Suppressor macrophage treated with lipopolysaccharide for 4 hours (primary cell): ENCODE measurements around the gene GPRIN1.
"Not testable (repeated sequence)": the region's sequence is repeated elsewhere in the genome, so short reads cannot be mapped to it uniquely, and the experiment has no call there.

Source experiments
- DNase-seq: peaks from one replicate; pipeline ENCODE4 v3.0.0-alpha.2; 2020

Gene GPRIN1

DNA sequence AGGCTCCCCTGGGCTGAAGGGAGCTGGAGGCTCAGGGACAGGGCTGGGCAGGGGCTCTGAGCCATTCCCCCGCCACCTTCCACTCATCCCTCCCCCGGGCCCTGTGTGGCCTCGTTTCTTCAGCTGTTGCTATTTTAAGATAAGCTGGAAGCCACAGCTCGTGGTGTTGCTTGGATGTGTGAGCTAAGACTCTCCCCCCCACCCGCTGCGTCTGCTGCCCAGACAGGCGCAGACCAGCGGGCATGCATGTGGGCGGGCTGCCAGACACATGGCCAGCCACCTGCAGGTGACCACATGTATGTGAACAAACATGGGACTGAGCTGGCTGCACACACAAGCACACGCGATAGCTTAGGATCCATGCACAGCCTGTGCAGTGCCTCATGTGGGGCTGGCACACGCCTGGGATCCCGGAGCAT, 11.7 kb upstream of the GPRIN1 start:
- no peak for DNase-seq

DNA sequence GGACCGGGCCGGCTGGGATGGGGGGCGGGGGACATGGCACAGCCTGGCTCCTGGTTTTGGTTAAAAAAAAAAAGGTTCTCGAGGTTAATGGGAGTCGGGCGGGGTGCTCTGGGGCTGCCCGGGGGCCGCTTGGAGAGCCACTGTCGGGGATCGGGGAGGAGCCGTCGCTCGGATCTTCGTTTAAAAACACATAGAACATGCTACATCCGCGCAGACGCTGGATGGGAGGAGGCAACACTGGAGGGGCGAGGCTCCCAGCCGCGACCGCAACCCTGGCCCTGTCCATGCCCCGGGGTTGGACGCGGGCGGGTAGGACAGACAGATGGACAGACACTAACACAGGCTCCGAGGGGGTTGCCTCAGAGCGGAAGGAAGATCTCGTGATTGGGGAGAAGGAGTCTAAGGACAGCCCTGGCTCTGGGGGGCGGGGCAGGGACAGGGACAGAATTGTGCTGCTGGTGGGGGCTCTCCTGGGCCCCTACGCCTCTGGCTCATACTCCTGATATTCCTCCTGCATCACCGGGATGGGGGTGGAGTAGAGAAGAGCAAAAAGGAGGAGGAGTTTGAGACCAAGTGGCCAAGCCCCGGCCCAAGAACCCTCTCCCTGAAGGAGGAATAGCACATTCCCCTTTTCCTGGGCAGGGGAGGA, 10.5 kb upstream of the GPRIN1 start:
- peak; percentile 38 for DNase-seq

DNA sequence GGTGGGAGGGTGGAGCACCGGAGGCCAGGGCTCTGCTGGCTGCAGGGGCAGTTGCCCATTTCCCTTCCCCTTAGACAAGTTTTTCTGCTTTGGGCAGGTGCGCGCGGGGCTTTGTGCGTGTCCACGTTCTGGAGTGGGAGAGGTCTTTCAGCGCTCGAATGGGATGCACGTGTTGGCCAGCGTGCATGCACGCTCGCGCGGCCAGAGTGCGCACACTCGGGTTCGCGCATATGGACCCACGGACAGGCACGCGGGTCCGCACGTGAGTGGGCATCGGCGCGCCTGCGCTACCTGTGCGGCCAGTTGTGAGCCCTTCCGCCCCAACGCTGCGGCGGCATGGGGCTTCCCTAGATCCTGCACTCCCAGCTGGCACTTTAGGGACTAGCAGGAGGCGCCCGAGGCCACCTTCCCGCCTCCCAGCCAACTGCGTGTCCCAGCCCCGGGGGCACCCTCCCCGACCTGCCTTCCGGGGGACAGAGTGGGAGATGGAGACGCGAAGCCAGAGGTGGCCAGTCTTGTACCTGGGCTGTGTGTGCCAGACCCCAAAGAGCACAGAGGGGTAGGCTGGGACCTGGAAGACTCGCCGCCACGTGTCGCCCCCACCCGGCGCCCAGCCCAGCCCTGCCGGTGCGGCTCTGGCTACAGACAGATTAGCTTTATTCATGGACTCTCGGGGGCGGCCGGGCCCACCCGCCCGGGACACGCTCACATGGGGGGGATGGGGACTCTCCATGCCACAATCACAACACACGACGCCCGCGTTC, 9.8 kb upstream of the GPRIN1 start:
- no peak for DNase-seq

DNA sequence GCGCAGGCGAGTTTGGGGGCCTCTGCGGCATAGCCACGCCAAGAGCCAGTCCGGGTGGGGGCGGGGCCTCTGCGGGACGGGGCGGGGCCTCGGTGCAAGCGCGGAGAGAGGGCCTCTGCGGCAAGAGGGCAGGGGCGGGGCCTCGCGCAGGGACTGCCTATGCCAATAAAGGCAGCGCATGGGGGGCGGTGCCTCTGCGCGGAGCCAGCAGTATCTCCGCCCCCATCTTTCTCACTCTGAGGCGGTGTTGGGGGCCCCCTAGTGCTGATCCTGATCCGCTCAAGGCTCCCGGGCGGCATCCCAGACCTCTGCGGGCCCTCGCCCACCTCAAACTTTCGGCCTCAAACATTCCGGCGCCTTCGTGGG, 9.2 kb upstream of the GPRIN1 start:
- DNase-seq = peak; percentile 52

DNA sequence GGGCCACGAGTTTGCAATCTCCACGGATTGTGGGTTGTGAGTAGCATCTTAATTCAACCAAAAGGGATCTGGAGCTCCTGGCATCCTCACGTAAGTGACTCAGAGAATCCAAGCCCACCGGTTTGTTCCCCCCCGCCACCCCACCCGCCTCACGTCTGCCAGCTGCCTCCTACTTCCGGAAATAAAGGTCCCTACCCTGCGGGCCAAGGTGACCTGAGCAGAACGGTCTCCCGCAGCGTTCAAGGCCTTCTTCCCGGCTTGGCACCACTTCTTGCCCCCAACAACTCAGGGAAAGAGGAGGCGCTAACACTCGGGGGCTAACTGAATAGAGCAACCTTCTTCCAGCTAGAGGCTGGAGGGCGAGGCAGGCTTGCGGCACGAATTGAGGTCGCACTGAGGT, 8.8 kb upstream of the GPRIN1 start:
- no peak for DNase-seq

DNA sequence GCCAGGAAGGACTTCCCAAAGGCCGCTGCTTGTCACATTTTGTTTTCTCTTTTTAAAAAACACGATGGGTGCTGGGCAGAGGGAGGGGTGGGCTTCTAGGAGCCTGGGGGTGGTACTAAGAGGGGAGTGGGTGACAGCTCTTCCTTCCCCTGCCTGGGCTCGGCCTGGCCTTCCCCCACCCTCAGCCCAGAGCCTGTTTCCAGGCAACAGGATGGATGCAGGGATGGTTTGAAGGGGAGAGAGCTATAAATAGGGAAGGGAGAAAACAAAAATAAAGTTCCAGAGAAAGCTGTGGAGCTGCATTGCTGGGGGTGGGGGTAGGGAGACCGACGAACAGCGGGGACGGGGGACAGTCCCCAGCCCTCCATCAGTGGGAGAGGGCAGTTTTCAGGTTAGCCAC, 6.6 kb upstream of the GPRIN1 start:
- no peak for DNase-seq

DNA sequence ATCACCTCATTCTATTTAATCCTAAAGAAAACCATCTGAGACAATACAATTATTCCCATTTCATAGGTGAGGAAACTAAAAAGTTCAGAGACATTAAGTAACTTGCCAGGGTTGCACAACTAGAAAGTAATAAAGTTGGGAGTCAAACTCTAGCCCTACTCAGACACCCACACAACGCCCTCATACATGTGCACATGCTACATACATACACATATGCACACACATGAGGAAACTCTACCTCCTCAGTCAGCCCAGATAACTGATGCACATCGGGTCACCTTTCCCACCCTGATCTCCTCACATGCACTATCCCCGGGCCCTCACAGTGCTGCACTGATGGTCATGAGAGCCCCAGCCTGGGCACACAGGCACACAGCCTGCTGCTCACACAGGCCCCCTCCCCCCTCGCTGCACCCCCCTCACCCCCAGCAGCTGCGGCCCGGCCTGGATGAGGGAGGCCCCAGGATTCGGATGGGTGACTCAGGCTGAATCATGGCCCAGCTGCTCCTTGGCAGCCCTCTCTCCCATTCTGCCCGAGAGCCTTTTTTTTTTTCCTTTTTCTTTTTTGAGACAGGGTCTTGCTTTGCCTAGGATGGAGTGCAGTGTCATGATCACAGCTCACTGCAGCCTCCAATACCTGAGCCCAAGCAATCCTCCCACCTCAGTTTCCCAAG, 5.0 kb upstream of the GPRIN1 start:
- DNase-seq = no peak

DNA sequence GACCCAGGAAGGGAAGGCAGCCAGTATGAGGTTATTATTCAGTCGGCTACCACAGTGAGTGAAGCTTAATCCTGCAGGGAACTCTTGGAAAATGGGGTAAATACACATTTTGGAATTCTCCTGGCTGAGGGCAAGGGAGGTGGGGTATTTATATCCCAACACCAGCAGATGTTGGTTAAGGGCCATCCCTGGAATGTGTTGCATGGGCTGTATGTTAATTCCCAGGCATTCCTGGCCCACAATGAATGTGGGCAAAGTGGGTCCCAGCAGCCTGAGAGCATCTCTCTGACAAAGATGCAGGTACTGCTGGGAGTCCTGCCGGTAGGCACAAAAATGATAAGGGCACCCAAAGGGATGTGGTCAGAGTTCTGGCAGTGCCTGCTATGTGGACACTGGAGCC, 2.9 kb upstream of the GPRIN1 start:
- no peak for DNase-seq

DNA sequence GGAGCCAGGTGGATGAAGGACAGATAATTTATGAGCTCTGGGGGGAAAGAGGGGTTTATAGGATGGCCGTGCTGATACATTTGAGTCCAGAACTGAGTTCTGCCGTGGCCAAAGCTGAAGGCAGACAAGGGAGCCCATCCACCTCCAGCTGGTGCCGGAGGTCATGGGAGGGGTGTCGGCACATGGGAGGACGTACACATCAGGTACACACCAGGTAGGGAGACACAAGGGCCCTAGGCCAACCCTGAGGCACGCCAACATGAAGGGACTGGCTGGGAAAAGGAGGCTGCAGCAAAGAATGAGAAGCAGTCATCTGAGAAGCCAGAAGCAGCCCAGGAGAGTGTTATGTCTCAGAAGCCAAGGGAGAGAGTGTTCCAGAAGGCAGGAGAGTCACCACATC, 2.1 kb upstream of the GPRIN1 start:
- no peak for DNase-seq

DNA sequence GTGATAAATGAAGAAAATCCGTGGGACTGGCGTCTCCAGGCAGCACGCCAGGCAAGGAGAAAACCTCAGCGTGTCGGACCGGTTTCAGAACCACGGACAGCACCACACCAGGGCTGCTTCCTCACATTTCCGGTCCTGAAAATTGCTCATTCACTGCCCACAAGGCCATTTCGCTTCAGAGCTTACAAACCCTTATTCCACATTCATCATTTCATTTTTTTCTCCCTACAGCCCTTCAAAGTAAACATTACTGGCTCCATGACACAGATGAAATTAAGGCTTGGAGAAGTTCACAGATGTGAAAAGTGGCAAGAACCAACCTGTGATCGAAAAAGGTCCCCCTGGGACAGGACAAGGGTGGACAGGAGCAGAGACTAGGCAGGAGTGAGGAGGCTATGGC, 1.5 kb upstream of the GPRIN1 start:
- peak; percentile 78 for DNase-seq

DNA sequence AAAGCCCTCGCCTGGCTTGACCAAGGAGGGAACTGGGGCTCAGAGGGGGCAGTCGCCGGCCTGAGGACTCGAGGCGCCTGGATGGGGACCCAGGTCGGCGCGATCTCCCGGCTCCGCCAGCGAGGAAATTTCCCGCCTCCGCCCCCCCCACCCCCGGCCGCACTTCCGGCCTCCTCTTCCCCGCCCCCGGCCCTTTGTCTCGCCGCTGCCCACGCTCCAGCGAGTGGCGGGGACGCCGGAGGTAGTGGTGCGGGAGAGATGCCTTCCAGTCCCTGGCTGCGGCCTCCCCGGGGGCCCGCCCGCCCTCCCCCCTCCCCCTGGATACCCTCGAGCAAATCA, 448 bp upstream of the GPRIN1 start:
- no peak for DNase-seq

DNA sequence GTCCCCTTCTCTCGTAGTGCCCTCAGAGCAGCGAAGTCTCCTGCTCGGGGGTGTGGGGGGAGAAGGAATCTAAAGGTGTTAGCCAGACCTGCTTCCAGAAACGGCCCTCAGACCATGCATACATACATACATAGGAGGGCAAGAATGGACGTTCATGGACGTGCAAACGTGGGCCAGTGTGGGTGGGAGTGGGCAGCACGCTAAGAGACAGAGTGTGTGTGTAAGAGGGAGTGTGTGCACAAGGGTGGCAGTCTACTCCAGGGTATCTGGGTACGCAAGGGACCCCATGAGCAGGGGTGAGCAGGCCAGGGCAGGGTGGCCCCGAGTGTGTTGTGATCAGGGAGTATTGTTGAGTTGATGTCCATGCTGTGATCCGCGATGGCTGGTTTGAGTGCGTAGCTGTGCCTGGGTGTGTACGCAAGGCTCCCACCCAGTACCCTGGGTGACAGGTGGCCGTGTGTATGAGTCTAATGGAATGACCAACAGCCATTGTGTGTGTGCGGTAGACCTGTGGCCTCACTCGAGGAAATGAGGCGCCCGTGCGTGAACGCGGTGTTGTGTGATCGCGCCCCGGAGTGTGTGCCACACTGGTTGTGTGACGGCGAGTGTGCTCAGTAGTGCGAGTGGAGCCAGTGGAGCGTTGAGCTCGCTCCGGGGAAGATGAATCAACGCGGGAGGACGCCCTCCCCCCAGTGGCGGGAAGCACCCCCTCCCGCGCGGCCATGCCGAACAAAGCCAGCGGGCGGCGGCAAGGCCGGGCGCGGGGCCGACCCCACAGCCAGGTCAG, 826 bp downstream of the GPRIN1 start:
- no peak for DNase-seq

DNA sequence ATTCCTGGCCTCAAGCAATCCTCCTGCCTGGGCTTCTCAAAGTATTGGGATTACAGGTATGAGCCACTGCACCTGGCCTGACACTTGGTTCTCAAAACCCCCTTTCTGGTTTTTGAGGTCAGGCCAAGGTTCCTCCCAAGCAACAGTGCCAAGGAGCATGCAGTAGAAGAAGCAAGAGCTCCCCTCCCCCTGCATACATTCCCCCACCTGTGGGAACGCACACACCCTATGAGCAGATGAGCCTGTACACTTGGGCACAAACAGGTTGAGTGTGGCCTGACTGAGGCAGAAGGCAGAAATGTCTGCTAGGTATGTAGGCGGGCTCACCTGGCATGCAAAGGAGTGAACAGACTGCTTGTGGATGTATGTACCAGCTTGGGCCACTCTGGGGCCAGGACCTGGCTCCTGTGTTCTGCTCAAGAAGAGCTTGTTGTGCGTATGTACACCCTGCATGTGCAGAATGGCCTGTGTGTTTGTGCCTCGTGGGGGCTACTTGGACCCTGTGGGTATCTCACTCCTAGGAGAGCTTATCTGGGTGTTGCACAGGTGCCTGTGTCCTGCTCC, 1.7 kb downstream of the GPRIN1 start:
- no peak for DNase-seq

DNA sequence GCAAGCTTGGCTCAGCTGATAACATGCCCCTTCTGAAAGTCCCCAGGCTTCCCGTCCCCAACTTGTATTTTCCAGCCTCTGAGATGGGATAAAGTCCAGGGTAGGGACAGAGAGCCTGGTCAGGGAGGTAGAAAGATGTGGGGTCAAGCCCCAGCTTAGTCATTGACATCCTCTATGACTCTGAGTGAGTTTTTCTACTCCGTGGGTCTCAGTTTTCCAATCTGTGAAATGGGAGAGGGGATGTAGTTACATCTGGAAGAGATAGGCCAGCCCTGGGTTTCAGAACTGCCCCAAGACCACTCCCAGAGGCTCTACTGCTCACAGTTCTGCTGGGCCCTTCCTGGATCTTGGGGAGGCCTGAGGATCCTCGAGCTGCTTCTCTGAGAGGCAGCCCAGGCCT, 3.1 kb downstream of the GPRIN1 start:
- no peak for DNase-seq

DNA sequence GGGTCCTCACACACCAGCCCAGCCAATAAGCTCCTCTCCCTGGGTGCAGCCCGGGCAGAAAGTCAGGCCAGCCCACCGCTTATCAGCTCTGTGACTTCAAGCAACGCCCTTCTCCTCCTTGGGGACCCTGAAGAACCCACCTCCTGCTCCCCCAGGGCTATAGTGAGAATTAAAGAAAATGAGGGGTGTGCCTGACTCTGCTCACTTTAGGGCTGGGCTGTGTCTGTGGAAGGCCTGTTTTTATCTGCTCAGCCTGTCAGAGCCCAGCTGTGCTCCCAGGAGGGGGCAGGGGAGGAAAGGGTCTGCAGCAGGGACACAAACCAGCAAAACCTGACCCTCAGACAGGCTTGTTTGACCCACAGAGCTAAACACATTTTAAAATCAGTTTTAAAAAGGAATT, 3.9 kb downstream of the GPRIN1 start:
- DNase-seq = no peak

DNA sequence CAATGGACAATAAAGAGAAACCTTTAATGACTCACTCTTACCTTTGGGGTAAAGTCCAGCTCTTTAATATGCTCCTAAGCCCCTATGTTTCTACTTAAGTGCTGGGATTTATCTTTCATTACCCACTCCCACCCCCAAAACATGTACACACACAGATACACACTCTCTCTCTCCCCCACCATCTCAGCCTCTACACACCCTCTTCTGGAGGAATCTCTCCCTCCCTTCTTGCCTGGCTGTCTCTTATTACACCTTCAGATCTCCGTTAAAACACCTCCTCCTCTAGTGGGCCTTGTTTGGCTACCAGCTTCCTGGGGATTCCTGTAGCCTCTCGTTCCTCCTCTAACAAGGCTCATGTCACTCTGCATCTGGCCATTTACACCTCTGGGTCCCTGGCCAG, 6.9 kb downstream of the GPRIN1 start:
- no peak for DNase-seq

DNA sequence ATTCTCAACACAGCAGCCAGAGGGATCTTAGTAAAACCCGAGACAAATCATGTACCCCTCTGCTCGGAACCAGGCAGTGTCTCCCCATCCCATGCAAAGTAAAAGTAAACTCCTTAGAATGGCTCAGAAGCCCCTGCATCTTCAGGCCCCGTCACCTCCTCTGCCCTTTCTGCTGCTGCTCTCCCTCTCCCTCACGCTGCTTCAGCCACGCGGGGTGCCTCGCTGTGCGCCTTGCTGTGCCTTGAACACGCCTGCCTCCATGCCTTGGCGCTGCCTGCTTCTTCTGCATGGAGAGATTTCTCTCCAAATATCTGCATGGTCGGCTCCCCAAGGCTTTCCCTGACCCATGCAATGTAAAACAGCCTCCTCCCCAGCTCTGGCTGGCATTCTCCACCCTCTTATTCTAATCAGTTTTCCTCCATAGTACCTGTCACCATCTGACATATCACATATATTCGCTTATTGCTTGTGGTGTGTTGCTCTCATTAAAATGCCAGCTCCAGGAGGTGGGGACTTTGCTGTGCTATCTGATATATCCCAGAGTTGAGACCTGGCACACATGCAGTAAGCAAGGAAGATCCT, 8.0 kb downstream of the GPRIN1 start:
- DNase-seq = no peak

DNA sequence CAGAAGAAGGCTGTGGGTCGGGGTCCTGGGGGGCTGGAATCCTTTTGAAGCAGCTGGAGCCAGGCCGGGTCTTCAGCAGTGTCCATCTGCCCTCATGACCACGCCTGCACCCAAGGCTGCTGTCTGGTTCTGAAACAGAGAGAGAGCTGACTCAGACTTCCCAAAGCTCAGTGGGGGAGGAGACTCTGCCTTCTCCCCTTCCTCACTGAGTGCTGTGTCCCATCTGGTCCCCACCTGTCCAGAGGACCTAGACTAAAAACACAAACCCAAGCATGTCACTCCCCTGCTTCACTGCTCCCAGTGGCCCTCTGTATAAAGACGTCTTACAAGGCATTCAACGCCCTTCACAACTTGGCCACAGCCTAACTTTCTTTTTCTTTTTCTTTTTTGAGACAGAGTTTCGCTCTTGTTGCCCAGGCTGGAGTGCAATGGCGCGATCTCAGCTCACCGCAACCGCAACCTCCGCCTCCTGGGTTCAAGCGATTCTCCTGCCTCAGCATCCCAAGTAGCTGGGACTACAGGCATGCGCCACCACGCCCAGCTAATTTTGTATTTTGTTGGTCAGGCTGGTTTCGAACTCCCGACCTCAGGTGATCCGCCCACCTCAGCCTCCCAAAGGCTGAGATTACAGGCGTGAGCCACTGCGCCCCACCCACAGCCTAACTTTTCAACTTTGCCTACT, 10.1 kb downstream of the GPRIN1 start:
- not testable (repeated sequence) for DNase-seq

DNA sequence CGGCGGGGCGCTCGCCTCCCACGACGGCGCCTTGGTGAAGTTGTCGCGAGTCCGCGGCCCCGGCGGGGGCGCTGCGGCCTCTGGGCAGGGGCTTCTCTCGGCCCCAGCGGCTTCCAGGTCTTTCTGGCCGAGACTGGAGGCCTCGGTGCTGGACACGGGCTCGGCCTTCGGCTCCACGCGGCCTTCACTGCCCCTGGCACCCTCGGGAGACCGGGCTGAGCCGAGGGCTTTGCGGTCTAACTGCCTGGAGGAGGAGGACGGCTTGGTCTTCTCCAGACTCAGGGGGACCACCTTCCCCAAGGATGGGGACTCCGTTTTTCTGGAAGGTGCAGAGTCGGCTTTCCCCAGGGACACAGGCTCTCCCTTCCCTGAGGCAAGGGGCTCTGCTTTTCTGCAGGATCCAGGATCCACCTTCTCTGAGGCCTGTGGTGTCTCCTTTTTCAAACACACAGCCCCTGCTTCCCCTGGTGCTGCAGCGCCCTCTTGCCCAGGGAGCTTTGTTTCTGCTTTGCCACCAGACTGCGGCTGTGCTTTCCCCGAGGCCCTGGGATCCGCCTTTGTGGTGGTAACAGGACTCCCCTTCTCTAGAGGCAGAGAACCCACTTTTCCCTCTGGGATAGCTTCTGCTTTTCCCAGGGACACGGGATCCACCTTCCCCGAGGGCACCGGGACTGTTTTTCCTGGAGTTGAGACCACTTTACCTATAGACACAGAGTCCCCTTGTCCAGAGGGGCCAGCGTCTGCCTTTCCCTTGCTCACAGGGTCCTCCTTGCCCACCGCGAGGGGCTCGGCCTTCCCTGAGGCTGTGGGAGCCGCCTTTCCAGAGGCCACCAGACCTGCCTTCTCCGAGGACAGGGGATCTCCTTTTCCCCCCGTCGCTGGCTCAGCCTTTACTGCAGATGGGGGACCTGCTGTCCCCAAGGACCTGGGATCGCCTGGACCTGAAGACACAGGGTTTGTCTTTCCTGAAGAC, 12.3 kb downstream of the GPRIN1 start:
- DNase-seq = no peak

DNA sequence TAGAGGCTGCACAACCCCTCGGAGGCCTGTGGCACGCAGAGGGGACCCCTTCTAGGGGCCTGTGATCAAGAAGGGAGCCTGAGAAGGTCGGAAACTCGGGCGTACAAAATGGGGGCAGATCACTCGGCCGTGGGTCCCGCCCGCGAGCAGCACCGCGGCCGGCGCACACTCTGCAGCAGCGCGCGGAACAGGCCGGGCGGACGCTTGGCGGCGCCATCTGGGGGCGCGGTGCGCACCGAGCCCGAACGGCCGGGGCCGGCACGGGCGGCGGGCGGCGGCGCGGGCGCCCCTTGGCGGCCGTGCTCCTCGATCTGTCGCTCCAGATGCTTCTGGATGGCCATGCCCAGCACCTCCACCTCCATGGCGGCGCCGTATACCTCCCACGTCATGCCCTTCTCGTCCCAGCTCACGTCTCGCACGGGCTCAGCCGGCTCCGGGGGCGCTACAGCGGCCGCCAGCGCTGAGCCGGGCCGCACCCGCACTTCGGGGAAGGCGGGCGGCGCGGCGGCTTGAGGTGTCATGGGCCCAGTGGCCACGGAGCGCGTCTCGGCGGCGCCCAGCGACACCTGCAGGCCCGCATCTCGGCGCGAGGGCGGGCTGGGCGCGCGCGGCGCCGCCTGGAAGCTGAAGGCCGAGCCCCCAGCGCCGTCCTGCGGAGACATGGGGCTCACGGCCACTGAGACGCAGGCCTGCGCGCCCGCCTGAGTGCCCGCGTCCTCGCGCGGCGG, 13.1 kb downstream of the GPRIN1 start:
- peak; percentile 59 for DNase-seq
